ENCODE measurements around the gene NISCH. TPM values are rescaled to one million over a fixed set of nuclear protein-coding genes. Genes with fewer than 3 reads are reported as not detected.

NISCH gene
- polyA plus RNA-seq, 2 of the 4 experiments (the other 2 are of a cell fraction), result 17.3 to 18.2 TPM

- no peak for TF ChIP-seq HDAC2 (IDR thresholded peaks at IDR 0.05)
- ChIA-PET CTCF (interaction anchor here (14.4 kb wide), 1 partner anchor 11 kb away, joined by 351 read pairs; no protein-coding TSS in a partner anchor), POLR2A (no interaction called here)
- Histone ChIP-seq H3K4me2 (no peak overlapping the region), H3K9me3 (no peaks in the 10 kb centered on the region), H3K4me1 (no peaks in the 10 kb centered on the region), H3K4me3 (no peak overlapping the region), H3K27ac (no peak overlapping the region)
- DNase-seq (ENCODE audit: low read depth in 1 of 2, low spot score in 1 of 2), result no peak
- whole genome bisulfite sequencing (ENCODE audit: missing lambda C conversion rate), result 81% methylated on average over 9 of the region's 14 CpGs
- no peak for FAIRE-seq
- ATAC-seq, result no peak
Observed at GRCh38 chr3:52440671-52441070, 14.7 kb upstream of the NISCH start.

- ATAC-seq, result no peak
Observed at GRCh38 chr3:52441091-52441771, 14.2 kb upstream of the NISCH start.

GRCh38 chr3:52441772-52442332 lies 13.6 kb upstream of the NISCH start:
- ChIA-PET POLR2A (no interaction called here), CTCF (interaction anchor here (0.6 to 14.4 kb wide), 2 partner anchors 12 to 26 kb away, joined by 5 to 351 read pairs; no protein-coding TSS in a partner anchor)
- Histone ChIP-seq H3K4me3 (no peak overlapping the region), H3K9me3 (no peaks in the 10 kb centered on the region), H3K27ac (no peak overlapping the region), H3K4me2 (no peak overlapping the region), H3K4me1 (no peaks in the 10 kb centered on the region)
- TF ChIP-seq HEYL (CRISPR knock-in tag; IDR thresholded peaks at IDR 0.05) (no peak), FOXS1 (CRISPR knock-in tag; IDR thresholded peaks at IDR 0.05) (no peak), FOSB (CRISPR knock-in tag; IDR thresholded peaks at IDR 0.05) (no peak), CEBPB (IDR thresholded peaks at IDR 0.05) (no peak), REST (IDR thresholded peaks at IDR 0.05) (no peak), TFCP2L1 (CRISPR knock-in tag; IDR thresholded peaks at IDR 0.05) (no peak), ESRRA (IDR thresholded peaks at IDR 0.05; ENCODE audit: borderline replicate concordance, low read length) (no peak), NFE2L2 (conservative IDR thresholded peaks at IDR 0.05; ENCODE audit: low read length) (no peak), CHD2 (IDR thresholded peaks at IDR 0.05; ENCODE audit: low read length, partially characterized antibody) (no peak), ZC3H11A (IDR thresholded peaks at IDR 0.05) (no peak), EP300 (IDR thresholded peaks at IDR 0.05) (no peak), POLR2AphosphoS2 (conservative IDR thresholded peaks at IDR 0.05; ENCODE audit: low read length) (no peak), KDM1A (IDR thresholded peaks at IDR 0.05; ENCODE audit: low read depth) (no peak), RAD21 (conservative IDR thresholded peaks at IDR 0.05 in 1 of 2, IDR thresholded peaks at IDR 0.05 in 1 of 2) (no peak)
- TF ChIP-seq, protein P1, sequence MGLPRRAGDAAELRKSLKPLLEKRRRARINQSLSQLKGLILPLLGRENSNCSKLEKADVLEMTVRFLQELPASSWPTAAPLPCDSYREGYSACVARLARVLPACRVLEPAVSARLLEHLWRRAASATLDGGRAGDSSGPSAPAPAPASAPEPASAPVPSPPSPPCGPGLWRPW (IDR thresholded peaks at IDR 0.05), result no peak
- TF ChIP-seq, protein P2, sequence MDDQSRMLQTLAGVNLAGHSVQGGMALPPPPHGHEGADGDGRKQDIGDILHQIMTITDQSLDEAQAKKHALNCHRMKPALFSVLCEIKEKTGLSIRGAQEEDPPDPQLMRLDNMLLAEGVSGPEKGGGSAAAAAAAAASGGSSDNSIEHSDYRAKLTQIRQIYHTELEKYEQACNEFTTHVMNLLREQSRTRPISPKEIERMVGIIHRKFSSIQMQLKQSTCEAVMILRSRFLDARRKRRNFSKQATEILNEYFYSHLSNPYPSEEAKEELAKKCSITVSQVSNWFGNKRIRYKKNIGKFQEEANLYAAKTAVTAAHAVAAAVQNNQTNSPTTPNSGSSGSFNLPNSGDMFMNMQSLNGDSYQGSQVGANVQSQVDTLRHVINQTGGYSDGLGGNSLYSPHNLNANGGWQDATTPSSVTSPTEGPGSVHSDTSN (IDR thresholded peaks at IDR 0.05), result no peak
- TF ChIP-seq, protein P3, sequence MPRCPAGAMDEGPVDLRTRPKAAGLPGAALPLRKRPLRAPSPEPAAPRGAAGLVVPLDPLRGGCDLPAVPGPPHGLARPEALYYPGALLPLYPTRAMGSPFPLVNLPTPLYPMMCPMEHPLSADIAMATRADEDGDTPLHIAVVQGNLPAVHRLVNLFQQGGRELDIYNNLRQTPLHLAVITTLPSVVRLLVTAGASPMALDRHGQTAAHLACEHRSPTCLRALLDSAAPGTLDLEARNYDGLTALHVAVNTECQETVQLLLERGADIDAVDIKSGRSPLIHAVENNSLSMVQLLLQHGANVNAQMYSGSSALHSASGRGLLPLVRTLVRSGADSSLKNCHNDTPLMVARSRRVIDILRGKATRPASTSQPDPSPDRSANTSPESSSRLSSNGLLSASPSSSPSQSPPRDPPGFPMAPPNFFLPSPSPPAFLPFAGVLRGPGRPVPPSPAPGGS (IDR thresholded peaks at IDR 0.05), result no peak
- no peak for DNase-seq (ENCODE audit: low read depth in 1 of 2, low spot score in 1 of 2)
- no peak for ATAC-seq
- 94% methylated on average over 3 of the region's 18 CpGs for WGBS (ENCODE audit: missing lambda C conversion rate)
- FAIRE-seq, result no peak

More at GRCh38 chr3:52441091-52441771, 14.2 kb upstream of the NISCH start:
- no peak for DNase-seq (ENCODE audit: low read depth in 1 of 2, low spot score in 1 of 2)
- no peak for FAIRE-seq
- WGBS (ENCODE audit: missing lambda C conversion rate), result 91% methylated on average over 15 of the region's 23 CpGs
- no peak overlapping the region for H3K27ac ChIP-seq
- H3K4me3 ChIP-seq, result no peak overlapping the region
- ChIA-PET CTCF (interaction anchor here (14.4 kb wide), 1 partner anchor 12 kb away, joined by 351 read pairs; no protein-coding TSS in a partner anchor), POLR2A (no interaction called here)
- H3K4me2 ChIP-seq, result no peak overlapping the region
- TF ChIP-seq ZFP36 (IDR thresholded peaks at IDR 0.05; ENCODE audit: borderline replicate concordance, partially characterized antibody), result no peak
- no peak for TF ChIP-seq FOXS1 (CRISPR knock-in tag; IDR thresholded peaks at IDR 0.05)
- no peak for TF ChIP-seq EHF (CRISPR knock-in tag; IDR thresholded peaks at IDR 0.05)
- TF ChIP-seq FOSB (CRISPR knock-in tag; IDR thresholded peaks at IDR 0.05), result no peak
- TF ChIP-seq, protein P4, sequence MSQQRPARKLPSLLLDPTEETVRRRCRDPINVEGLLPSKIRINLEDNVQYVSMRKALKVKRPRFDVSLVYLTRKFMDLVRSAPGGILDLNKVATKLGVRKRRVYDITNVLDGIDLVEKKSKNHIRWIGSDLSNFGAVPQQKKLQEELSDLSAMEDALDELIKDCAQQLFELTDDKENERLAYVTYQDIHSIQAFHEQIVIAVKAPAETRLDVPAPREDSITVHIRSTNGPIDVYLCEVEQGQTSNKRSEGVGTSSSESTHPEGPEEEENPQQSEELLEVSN (IDR thresholded peaks at IDR 0.05; ENCODE audit: borderline replicate concordance, low read depth), result no peak
- TF ChIP-seq, protein P5, sequence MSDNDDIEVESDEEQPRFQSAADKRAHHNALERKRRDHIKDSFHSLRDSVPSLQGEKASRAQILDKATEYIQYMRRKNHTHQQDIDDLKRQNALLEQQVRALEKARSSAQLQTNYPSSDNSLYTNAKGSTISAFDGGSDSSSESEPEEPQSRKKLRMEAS (IDR thresholded peaks at IDR 0.05), result no peak
- no peak for TF ChIP-seq PHF8 (IDR thresholded peaks at IDR 0.05; ENCODE audit: borderline replicate concordance, low read depth)
- TF ChIP-seq SREBF2 (IDR thresholded peaks at IDR 0.05), result no peak
- TF ChIP-seq NPAS2 (CRISPR knock-in tag; IDR thresholded peaks at IDR 0.05; ENCODE audit: borderline replicate concordance), result no peak
- TF ChIP-seq EP300 (IDR thresholded peaks at IDR 0.05), result no peak
- TF ChIP-seq CEBPB (IDR thresholded peaks at IDR 0.05), result no peak
- TF ChIP-seq JUNB (IDR thresholded peaks at IDR 0.05), result no peak
- no peaks in the 10 kb centered on the region for H3K9me3 ChIP-seq
- no peaks in the 10 kb centered on the region for H3K4me1 ChIP-seq
